Skeletal muscle cell (primary cell): Measurements from ENCODE around the gene MFSD1.

Source experiments
- DNase-seq: peaks from one replicate; pipeline ENCODE4 v3.0.0-alpha.2; 2010; ENCODE audit warnings: low read depth
- H3K4me3 ChIP-seq: 2 replicates; pipeline ENCODE4 v1.5.1; 2011; ENCODE audit warnings: low read depth, mild to moderate bottlenecking, control low read depth, low read length, moderate library complexity

MFSD1 gene

GRCh38 chr3:158849757-158850156 is 47.9 kb downstream of the MFSD1 start:
- no peak for DNase-seq
- no peak overlapping the region for H3K4me3 ChIP-seq

DNA sequence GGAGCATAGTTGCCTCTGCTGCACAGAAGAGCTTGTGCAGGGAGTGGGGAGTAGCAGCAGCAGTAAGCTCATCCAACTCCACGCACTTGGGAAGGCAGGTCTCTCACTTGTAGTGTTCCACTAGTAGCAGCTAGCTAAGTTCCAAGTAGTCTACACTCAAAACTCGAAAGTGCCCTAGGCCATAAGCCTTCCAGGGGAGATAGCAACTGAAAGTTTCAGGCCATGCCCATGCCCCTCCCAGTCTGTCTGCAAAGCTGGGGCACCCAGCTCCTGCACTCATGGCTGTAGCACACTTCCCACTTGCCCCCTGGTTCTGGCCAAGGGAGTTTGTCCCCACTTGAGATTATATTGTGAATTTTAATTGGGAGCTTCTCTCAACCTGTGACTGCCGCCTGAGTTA is 57.5 kb downstream of the MFSD1 start:
- DNase-seq, result no peak
- no peak overlapping the region for H3K4me3 ChIP-seq

GRCh38 chr3:158863247-158863646 is 61.4 kb downstream of the MFSD1 start:
- no peak for DNase-seq
- H3K4me3 ChIP-seq, result no peak overlapping the region

- H3K4me3 ChIP-seq, result no peak overlapping the region
- no peak for DNase-seq
Measured at GRCh38 chr3:158864492-158864891, 62.6 kb downstream of the MFSD1 start.

- no peak for DNase-seq
- no peak overlapping the region for H3K4me3 ChIP-seq
Measured at GRCh38 chr3:158875700-158876099, 73.8 kb downstream of the MFSD1 start.
